Measurements from ENCODE around the gene TRPC4AP. TPM values are rescaled to one million over a fixed set of nuclear protein-coding genes. Genes with fewer than 3 reads are reported as not detected.

Gene TRPC4AP
- total RNA-seq, 4 donors from 2014 or later: 63.4 to 101 (median 76.4) TPM

DNA sequence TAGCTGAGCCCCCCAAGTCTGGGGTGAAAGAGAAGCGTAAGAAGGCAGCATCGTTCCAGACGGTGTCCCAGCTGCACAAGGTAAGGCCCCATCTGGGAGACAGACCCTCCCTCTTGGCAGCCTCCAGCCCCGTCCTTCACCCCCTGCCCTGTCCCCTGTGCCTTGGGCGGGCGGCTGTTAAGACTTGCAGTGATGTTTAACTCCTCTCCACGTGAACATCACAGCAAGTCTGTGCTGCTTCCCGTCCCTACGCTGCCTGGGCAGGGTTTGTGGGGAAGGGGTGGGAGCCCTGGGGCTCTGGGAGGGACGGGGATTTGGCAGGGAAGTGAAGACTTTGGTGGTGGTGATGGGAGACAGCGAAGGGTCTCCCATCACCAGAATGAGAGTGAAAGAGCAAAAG lies 102.4 kb downstream of the TRPC4AP start:
- no peak overlapping the region for H3K4me3 ChIP-seq

DNA sequence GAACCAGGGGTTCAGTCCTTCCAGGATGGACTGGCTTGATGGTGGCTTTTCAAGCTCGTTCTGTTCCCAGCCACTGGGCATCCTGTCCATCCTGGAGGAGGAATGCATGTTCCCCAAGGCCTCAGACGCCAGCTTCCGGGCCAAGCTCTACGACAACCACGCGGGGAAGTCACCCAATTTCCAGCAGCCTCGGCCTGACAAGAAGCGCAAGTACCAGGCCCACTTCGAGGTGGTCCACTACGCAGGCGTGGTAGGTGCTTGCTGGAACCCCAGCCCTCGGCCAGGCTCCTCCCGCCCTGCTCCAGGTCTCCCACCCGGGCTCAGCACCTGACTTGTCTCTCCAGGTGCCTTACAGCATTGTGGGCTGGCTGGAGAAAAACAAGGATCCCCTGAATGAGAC lies 102.9 kb downstream of the TRPC4AP start:
- peak overlapping the region in 1 of 4 donors; percentile 56 for H3K27ac ChIP-seq

More for the DNA sequence above, 102.4 kb downstream of the TRPC4AP start:
- Histone ChIP-seq H3K4me1 (peaks cover 0 to 24% (median 0%) of the 10 kb centered on the region in 4 donors), H3K9me3 (no peaks in the 10 kb centered on the region), H3K27me3 (no peaks in the 10 kb centered on the region), H3K36me3 (peaks cover 0 to 60% (median 6%) of the 10 kb centered on the region in 3 donors), H3K27ac (peak overlapping the region in 1 of 4 donors; percentile 56)
- TF ChIP-seq, protein P1, sequence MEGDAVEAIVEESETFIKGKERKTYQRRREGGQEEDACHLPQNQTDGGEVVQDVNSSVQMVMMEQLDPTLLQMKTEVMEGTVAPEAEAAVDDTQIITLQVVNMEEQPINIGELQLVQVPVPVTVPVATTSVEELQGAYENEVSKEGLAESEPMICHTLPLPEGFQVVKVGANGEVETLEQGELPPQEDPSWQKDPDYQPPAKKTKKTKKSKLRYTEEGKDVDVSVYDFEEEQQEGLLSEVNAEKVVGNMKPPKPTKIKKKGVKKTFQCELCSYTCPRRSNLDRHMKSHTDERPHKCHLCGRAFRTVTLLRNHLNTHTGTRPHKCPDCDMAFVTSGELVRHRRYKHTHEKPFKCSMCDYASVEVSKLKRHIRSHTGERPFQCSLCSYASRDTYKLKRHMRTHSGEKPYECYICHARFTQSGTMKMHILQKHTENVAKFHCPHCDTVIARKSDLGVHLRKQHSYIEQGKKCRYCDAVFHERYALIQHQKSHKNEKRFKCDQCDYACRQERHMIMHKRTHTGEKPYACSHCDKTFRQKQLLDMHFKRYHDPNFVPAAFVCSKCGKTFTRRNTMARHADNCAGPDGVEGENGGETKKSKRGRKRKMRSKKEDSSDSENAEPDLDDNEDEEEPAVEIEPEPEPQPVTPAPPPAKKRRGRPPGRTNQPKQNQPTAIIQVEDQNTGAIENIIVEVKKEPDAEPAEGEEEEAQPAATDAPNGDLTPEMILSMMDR (IDR thresholded peaks at IDR 0.05): no peak
- no peak for TF ChIP-seq EP300 (IDR thresholded peaks at IDR 0.05)
- TF ChIP-seq POLR2A (IDR thresholded peaks at IDR 0.05): no peak
- 69 to 79% methylated on average over 10 to 11 of the region's 11 CpGs for WGBS, 2 donors
- DNase-seq (ENCODE audit: low spot score in 2 of 2): no peak

DNA sequence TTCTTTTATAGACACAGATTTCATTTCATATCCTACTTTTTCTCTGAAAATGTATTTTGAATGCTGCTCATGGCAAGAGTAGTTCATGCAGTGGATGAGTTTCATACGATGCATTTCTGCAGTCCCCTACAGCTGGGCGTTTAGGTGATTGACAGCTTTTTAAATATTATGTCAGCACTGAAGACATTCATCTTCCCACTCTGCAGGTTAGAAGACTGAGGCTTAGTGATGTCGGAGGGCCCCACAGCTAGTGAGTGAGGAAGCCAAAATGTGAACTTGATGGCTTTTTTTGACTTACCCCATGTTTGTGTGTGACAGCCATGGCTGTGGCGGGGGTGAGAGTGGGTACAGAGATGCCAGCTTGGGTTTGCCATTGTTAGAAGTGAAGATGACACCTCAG lies 103.5 kb downstream of the TRPC4AP start:
- no peak for DNase-seq (ENCODE audit: low spot score in 2 of 2)
- Histone ChIP-seq H3K9me3 (no peaks in the 10 kb centered on the region), H3K4me3 (no peak overlapping the region), H3K36me3 (peaks cover 0 to 49% (median 5%) of the 10 kb centered on the region in 3 donors), H3K27me3 (peaks cover 0 to 4% of the 10 kb centered on the region in 2 donors), H3K4me1 (peaks cover 0 to 30% (median 0%) of the 10 kb centered on the region in 4 donors), H3K27ac (peak overlapping the region in 1 of 4 donors; percentile 56)
- WGBS, 2 donors: 88% methylated on average over 4 of the region's 4 CpGs
- TF ChIP-seq POLR2A (IDR thresholded peaks at IDR 0.05) (no peak), EP300 (IDR thresholded peaks at IDR 0.05) (no peak)
- TF ChIP-seq, protein P1 (IDR thresholded peaks at IDR 0.05): no peak

More for the DNA sequence above, 102.9 kb downstream of the TRPC4AP start:
- no peak overlapping the region for H3K4me3 ChIP-seq
- no peak for DNase-seq (ENCODE audit: low spot score in 2 of 2)
- H3K36me3 ChIP-seq: peaks cover 0 to 54% (median 6%) of the 10 kb centered on the region in 3 donors
- WGBS, 2 donors: 86 to 92% methylated on average over 13 to 14 of the region's 14 CpGs
- no peaks in the 10 kb centered on the region for H3K9me3 ChIP-seq
- peaks cover 0 to 25% (median 0%) of the 10 kb centered on the region in 4 donors for H3K4me1 ChIP-seq
- H3K27me3 ChIP-seq: no peaks in the 10 kb centered on the region
- TF ChIP-seq, protein P1 (IDR thresholded peaks at IDR 0.05): no peak
- TF ChIP-seq EP300 (IDR thresholded peaks at IDR 0.05) (no peak), POLR2A (IDR thresholded peaks at IDR 0.05) (no peak)

DNA sequence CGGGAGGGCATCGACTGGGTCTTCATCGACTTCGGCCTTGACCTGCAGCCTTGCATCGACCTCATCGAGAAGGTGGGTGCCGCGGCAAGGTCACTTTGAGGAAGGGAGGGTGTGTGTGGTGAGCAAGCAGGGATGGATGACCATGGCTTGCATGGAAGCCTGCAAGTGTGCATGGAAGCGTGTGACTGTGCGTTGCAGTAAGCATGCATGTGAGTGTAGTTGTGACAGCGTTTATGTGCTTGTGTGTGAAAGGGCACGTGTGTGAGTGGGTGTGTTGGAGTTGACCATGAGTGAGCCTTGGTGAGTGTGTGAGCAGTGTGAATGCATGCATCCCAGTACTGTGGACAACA lies 104.4 kb downstream of the TRPC4AP start:
- Histone ChIP-seq H3K36me3 (peaks cover 0 to 39% (median 0%) of the 10 kb centered on the region in 3 donors), H3K27me3 (peaks cover 0 to 9% of the 10 kb centered on the region in 2 donors), H3K4me1 (peaks cover 0 to 38% (median 0%) of the 10 kb centered on the region in 4 donors), H3K27ac (peak overlapping the region in 1 of 4 donors; percentile 42), H3K4me3 (no peak overlapping the region), H3K9me3 (no peaks in the 10 kb centered on the region)
- DNase-seq (ENCODE audit: low spot score in 2 of 2): no peak
- WGBS, 2 donors: 70 to 71% methylated on average over 12 of the region's 12 CpGs
- no peak for TF ChIP-seq EP300 (IDR thresholded peaks at IDR 0.05)
- TF ChIP-seq, protein P1 (IDR thresholded peaks at IDR 0.05): no peak
- TF ChIP-seq POLR2A (IDR thresholded peaks at IDR 0.05): no peak

DNA sequence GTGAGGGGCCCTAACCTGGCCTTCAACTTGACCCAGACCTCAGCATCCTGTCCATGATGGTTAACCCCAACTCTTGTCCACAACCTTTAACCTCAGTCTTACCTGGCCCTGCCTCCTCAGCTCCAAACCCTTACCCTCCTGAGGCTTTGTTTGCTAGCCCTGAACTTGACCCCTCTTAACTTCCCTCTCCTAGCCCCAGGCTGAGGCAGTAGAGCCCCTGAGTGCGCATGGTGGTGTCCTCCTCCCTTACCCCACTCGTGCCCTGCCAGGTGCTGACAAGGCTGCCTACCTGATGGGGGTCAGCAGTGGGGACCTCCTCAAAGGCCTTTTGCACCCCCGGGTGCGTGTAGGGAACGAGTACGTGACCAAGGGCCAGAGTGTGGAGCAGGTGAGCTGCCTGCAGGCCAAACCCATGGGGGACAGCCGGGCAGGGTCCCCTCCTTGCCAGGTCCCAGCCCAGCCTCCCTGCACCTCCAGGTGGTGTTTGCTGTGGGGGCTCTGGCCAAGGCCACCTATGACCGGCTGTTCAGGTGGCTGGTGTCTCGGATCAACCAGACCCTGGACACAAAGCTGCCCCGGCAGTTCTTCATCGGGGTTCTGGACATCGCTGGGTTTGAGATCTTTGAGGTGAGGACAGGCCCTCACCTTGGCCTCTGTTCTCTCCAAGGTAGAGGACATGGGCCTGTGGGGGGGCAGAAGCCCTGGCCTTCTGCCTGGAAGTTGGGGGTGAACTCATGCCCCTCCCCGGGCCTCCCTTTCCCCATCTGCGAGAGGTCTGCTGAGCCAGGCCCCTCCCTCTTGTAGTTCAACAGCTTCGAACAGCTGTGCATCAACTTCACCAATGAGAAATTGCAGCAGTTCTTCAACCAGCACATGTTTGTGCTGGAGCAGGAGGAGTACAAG lies 105.1 kb downstream of the TRPC4AP start:
- Histone ChIP-seq H3K9me3 (no peaks in the 10 kb centered on the region), H3K36me3 (peaks cover 0 to 33% (median 0%) of the 10 kb centered on the region in 3 donors), H3K4me1 (peaks cover 0 to 38% (median 0%) of the 10 kb centered on the region in 4 donors), H3K27me3 (peaks cover 0 to 9% of the 10 kb centered on the region in 2 donors), H3K27ac (peak overlapping the region in 1 of 4 donors; percentile 42), H3K4me3 (no peak overlapping the region)
- TF ChIP-seq POLR2A (IDR thresholded peaks at IDR 0.05): no peak
- TF ChIP-seq, protein P1 (IDR thresholded peaks at IDR 0.05): no peak
- TF ChIP-seq EP300 (IDR thresholded peaks at IDR 0.05): no peak
- 69 to 86% methylated on average over 12 to 15 of the region's 15 CpGs for WGBS, 2 donors
- no peak for DNase-seq (ENCODE audit: low spot score in 2 of 2)

Measured in tibial nerve (tissue), 4 donors.